HG03045 (cell line): Measurements from ENCODE around the gene SACM1L.

Experiments used
- ATAC-seq: cut with Tn5 transposase; IDR thresholded peaks from one replicate; pipeline ENCODE4 v1.9.1; 2021; ENCODE audit warnings: mild to moderate bottlenecking, moderate library complexity; ENCODE audit not compliant: unreplicated experiment

The SACM1L gene

GRCh38 chr3:45762647-45763302 lies 73.6 kb downstream of the SACM1L start:
- no peak for ATAC-seq

- no peak for ATAC-seq
Observed at GRCh38 chr3:45763303-45763675, 74.1 kb downstream of the SACM1L start.

GRCh38 chr3:45765266-45765851 lies 76.2 kb downstream of the SACM1L start:
- ATAC-seq, result no peak

- no peak for ATAC-seq
Observed at GRCh38 chr3:45765958-45766357, 76.8 kb downstream of the SACM1L start.

- ATAC-seq, result no peak
Observed at GRCh38 chr3:45771166-45771775, 82.1 kb downstream of the SACM1L start.

- ATAC-seq, result no peak
Observed at GRCh38 chr3:45771831-45772230, 82.6 kb downstream of the SACM1L start.

- no peak for ATAC-seq
Observed at GRCh38 chr3:45772341-45773035, 83.3 kb downstream of the SACM1L start.

- no peak for ATAC-seq
Observed at GRCh38 chr3:45773072-45773471, 83.9 kb downstream of the SACM1L start.

- ATAC-seq, result no peak
Observed at GRCh38 chr3:45773714-45774449, 84.7 kb downstream of the SACM1L start.

- ATAC-seq, result no peak
Observed at GRCh38 chr3:45774581-45775521, 85.7 kb downstream of the SACM1L start.

GRCh38 chr3:45775571-45776300 lies 86.5 kb downstream of the SACM1L start:
- ATAC-seq, result no peak

- no peak for ATAC-seq
Observed at GRCh38 chr3:45776301-45776595, 87.1 kb downstream of the SACM1L start.

GRCh38 chr3:45776611-45777010 lies 87.4 kb downstream of the SACM1L start:
- no peak for ATAC-seq

- no peak for ATAC-seq
Observed at GRCh38 chr3:45777111-45777745, 88.0 kb downstream of the SACM1L start.

GRCh38 chr3:45777746-45778386 lies 88.7 kb downstream of the SACM1L start:
- ATAC-seq, result no peak

GRCh38 chr3:45778761-45779201 lies 89.6 kb downstream of the SACM1L start:
- no peak for ATAC-seq

GRCh38 chr3:45779746-45780735 lies 90.8 kb downstream of the SACM1L start:
- no peak for ATAC-seq
